H9 (cell line): Measurements from ENCODE around the gene LAMA3. TPM values are rescaled to one million over a fixed set of nuclear protein-coding genes. Genes with fewer than 3 reads are reported as not detected.

Experiments
- DNase-seq: peaks from one replicate; pipeline ENCODE4 v3.0.0-alpha.2; 2017
- H2AFZ ChIP-seq: one replicate; pipeline ENCODE4 v1.6.1; 2013; ENCODE audit warnings: mild to moderate bottlenecking, low read length, control low read depth, moderate library complexity
- H2AK5ac ChIP-seq: 2 replicates; pipeline ENCODE4 v1.6.1; 2013; ENCODE audit warnings: low read length, control low read depth, mixed read lengths; ENCODE audit not compliant: insufficient read length
- H2BK120ac ChIP-seq: one replicate; pipeline ENCODE4 v1.6.1; 2013; ENCODE audit warnings: low read depth, mild to moderate bottlenecking, low read length, control low read depth, inconsistent platforms; ENCODE audit not compliant: poor library complexity, severe bottlenecking
- H2BK12ac ChIP-seq: 2 replicates; pipeline ENCODE4 v1.6.1; 2013; ENCODE audit warnings: low read length, control low read depth, mixed read lengths, low read depth; ENCODE audit not compliant: insufficient read length
- H2BK15ac ChIP-seq: 2 replicates; pipeline ENCODE4 v1.6.1; 2013; ENCODE audit warnings: low read depth, low read length, control low read depth
- H2BK20ac ChIP-seq: one replicate; pipeline ENCODE4 v1.6.1; 2013; ENCODE audit warnings: low read depth, mild to moderate bottlenecking, low read length, control low read depth, inconsistent platforms; ENCODE audit not compliant: poor library complexity, severe bottlenecking
- H2BK5ac ChIP-seq: 2 replicates; pipeline ENCODE4 v1.6.1; 2013; ENCODE audit warnings: low read length, control low read depth, mixed read lengths; ENCODE audit not compliant: insufficient read length
- H3K14ac ChIP-seq: 2 replicates; pipeline ENCODE4 v1.6.1; 2013; ENCODE audit warnings: low read length, control low read depth; ENCODE audit not compliant: insufficient read depth
- H3K18ac ChIP-seq: 2 replicates; pipeline ENCODE4 v1.6.1; 2013; ENCODE audit warnings: low read depth, mild to moderate bottlenecking, mixed read lengths, low read length, control low read depth; ENCODE audit not compliant: insufficient read length
- H3K23ac ChIP-seq: 2 replicates; pipeline ENCODE4 v1.6.1; 2013; ENCODE audit warnings: low read length, control low read depth, mixed read lengths, low read depth; ENCODE audit not compliant: insufficient read length
- H3K23me2 ChIP-seq: 2 replicates; pipeline ENCODE4 v1.6.1; 2013; ENCODE audit warnings: low read depth, mild to moderate bottlenecking, mixed read lengths, low read length, control low read depth; ENCODE audit not compliant: insufficient read length, poor library complexity, severe bottlenecking
- H3K27ac ChIP-seq: 2 replicates; pipeline ENCODE4 v1.5.1; 2013; ENCODE audit warnings: low read length, control low read depth, mixed read lengths, low read depth; ENCODE audit not compliant: insufficient read length
- H3K27me3 ChIP-seq: 2 replicates; pipeline ENCODE4 v1.6.1; 2013; ENCODE audit warnings: low read length, control low read depth, inconsistent platforms; ENCODE audit not compliant: insufficient read depth
- H3K4ac ChIP-seq: 2 replicates; pipeline ENCODE4 v1.6.1; 2013; ENCODE audit warnings: low read depth, mild to moderate bottlenecking, control low read depth, inconsistent platforms, low read length, moderate library complexity
- H3K4me1 ChIP-seq: 2 replicates; pipeline ENCODE4 v1.6.1; 2013; ENCODE audit warnings: low read length, control low read depth, inconsistent platforms; ENCODE audit not compliant: insufficient read depth
- H3K4me2 ChIP-seq: 2 replicates; pipeline ENCODE4 v1.6.1; 2013; ENCODE audit warnings: low read length, control low read depth, mixed read lengths; ENCODE audit not compliant: insufficient read length, insufficient read depth
- H3K56ac ChIP-seq: 2 replicates; pipeline ENCODE4 v1.6.1; 2013; ENCODE audit warnings: low read depth, mild to moderate bottlenecking, mixed read lengths, low read length, control low read depth; ENCODE audit not compliant: insufficient read length
- H3K79me1 ChIP-seq: 2 replicates; pipeline ENCODE4 v1.6.1; 2013; ENCODE audit warnings: low read depth, mild to moderate bottlenecking, moderate library complexity, low read length, control low read depth, inconsistent platforms; ENCODE audit not compliant: insufficient read depth, poor library complexity, severe bottlenecking
- H3K79me2 ChIP-seq: 2 replicates; pipeline ENCODE4 v1.6.1; 2013; ENCODE audit warnings: low read length, control low read depth, inconsistent platforms; ENCODE audit not compliant: insufficient read depth
- H3K9ac ChIP-seq: 2 replicates; pipeline ENCODE4 v1.6.1; 2013; ENCODE audit warnings: low read length, control low read depth, mixed read lengths; ENCODE audit not compliant: insufficient read length; ENCODE audit errors: extremely low read depth
- H3K9me3 ChIP-seq: one replicate; pipeline ENCODE4 v1.6.1; 2013; ENCODE audit warnings: low read depth, low read length, inconsistent platforms; ENCODE audit not compliant: control insufficient read depth
- H3T11ph ChIP-seq: one replicate; pipeline ENCODE4 v1.6.1; 2013; ENCODE audit warnings: mild to moderate bottlenecking, low read length, control low read depth, inconsistent platforms
- H4K20me1 ChIP-seq: one replicate; pipeline ENCODE4 v1.6.1; 2013; ENCODE audit not compliant: control insufficient read depth, insufficient read length, insufficient read depth
- H4K5ac ChIP-seq: 2 replicates; pipeline ENCODE4 v1.6.1; 2013; ENCODE audit warnings: low read depth, mild to moderate bottlenecking, mixed read lengths, low read length, control low read depth; ENCODE audit not compliant: insufficient read length
- H4K8ac ChIP-seq: replicated peaks from 2 replicates; pipeline ENCODE4 v1.6.1; 2013; ENCODE audit warnings: low read length, control low read depth, mixed read lengths, low read depth; ENCODE audit not compliant: insufficient read length
- H4K91ac ChIP-seq: 2 replicates; pipeline ENCODE4 v1.6.1; 2013; ENCODE audit warnings: low read depth, mild to moderate bottlenecking, moderate library complexity, mixed read lengths, low read length, control low read depth; ENCODE audit not compliant: insufficient read length
- H3K27ac Mint-ChIP-seq, 3 experiments: 2 replicates in 2 of 3; 3 replicates in 1 of 3; pipeline ENCODE4 v1.8.0; 2020 to 2021; ENCODE audit warnings: mixed read lengths in 3 of 3, mild to moderate bottlenecking in 1 of 3, moderate library complexity in 1 of 3
- H3K27me3 Mint-ChIP-seq: 2 replicates; pipeline ENCODE4 v1.8.0; 2021; ENCODE audit warnings: low read depth, mild to moderate bottlenecking, moderate library complexity, mixed read lengths
- H3K36me3 Mint-ChIP-seq, 3 experiments: 2 replicates in 2 of 3; 3 replicates in 1 of 3; pipeline ENCODE4 v1.8.0; 2020 to 2021; ENCODE audit warnings: low read depth in 3 of 3, mixed read lengths in 3 of 3; ENCODE audit not compliant: insufficient read depth in 1 of 3
- H3K4me1 Mint-ChIP-seq, 2 experiments: 2 replicates each; pipeline ENCODE4 v1.8.0; 2020; ENCODE audit warnings: mixed read lengths in 2 of 2
- H3K4me3 Mint-ChIP-seq, 2 experiments: 2 replicates in 1 of 2; 3 replicates in 1 of 2; pipeline ENCODE4 v1.8.0; 2020 to 2021; ENCODE audit warnings: mild to moderate bottlenecking in 2 of 2, mixed read lengths in 2 of 2, moderate library complexity in 1 of 2
- H3K9me3 Mint-ChIP-seq, 2 experiments: 2 replicates in 1 of 2; 3 replicates in 1 of 2; pipeline ENCODE4 v1.8.0; 2020; ENCODE audit warnings: mild to moderate bottlenecking in 2 of 2, mixed read lengths in 2 of 2, moderate library complexity in 1 of 2
- CTCF ChIP-seq: fragments of 200-600 bp; sonication (generic); conservative IDR thresholded peaks from 3 replicates; pipeline ENCODE4 v1.8.0; 2021; ENCODE audit warnings: antibody characterized with exemption, mild to moderate bottlenecking
- WGBS: extraction: QIAGEN DNeasy Blood & Tissue Kit; methylation state at CpG from one replicate; pipeline ENCODE4 v1.1.7; 2013; ENCODE audit warnings: missing lambda C conversion rate, low lambda C conversion rate, mixed read lengths; ENCODE audit not compliant: insufficient read length; ENCODE audit errors: extremely low coverage; 5-methylcytosine and 5-hydroxymethylcytosine counted together
- total RNA-seq: library from RNA; stranded (reverse); gene quantifications from 2 replicates; pipeline ENCODE4 v1.2.1, GENCODE V29; 2021

LAMA3 gene
- total RNA-seq, 1 experiment from 2014 or later, result 0.33 TPM

- no peaks in the 10 kb centered on the region for H3K4me1 ChIP-seq
- H3K79me1 ChIP-seq, result no peaks in the 10 kb centered on the region
- no peaks in the 10 kb centered on the region for H4K20me1 ChIP-seq
- no peak overlapping the region for H2AFZ ChIP-seq
- no peak overlapping the region for H3K4me2 ChIP-seq
- H3K27me3 ChIP-seq, result no peaks in the 10 kb centered on the region
- H2BK5ac ChIP-seq, result no peak overlapping the region
- Mint-ChIP-seq H3K4me3 (no peak overlapping the region), H3K27me3 (no peaks in the 10 kb centered on the region), H3K27ac (no peak overlapping the region), H3K4me1 (peaks cover 17 to 18% of the 10 kb centered on the region in 2 experiments), H3K9me3 (no peaks in the 10 kb centered on the region), H3K36me3 (no peaks in the 10 kb centered on the region)
- H3K23me2 ChIP-seq, result no peaks in the 10 kb centered on the region
- no peak overlapping the region for H3K9ac ChIP-seq
- H3K23ac ChIP-seq, result no peak overlapping the region
- H2BK120ac ChIP-seq, result no peak overlapping the region
- no peak overlapping the region for H2BK15ac ChIP-seq
- no peak overlapping the region for H2BK20ac ChIP-seq
- H3K14ac ChIP-seq, result no peak overlapping the region
- no CpG with 5 or more reads among the region's 2 CpGs for WGBS
- no peak for DNase-seq
- no peaks in the 10 kb centered on the region for H3K9me3 ChIP-seq
- H3K27ac ChIP-seq, result no peak overlapping the region
- no peak for TF ChIP-seq CTCF
- H3T11ph ChIP-seq, result no peak overlapping the region
- no peaks in the 10 kb centered on the region for H3K79me2 ChIP-seq
- H4K8ac ChIP-seq, result no peak overlapping the region
- no peak overlapping the region for H4K5ac ChIP-seq
- no peak overlapping the region for H3K56ac ChIP-seq
- H3K18ac ChIP-seq, result no peak overlapping the region
- H2AK5ac ChIP-seq, result no peak overlapping the region
- no peak overlapping the region for H3K4ac ChIP-seq
- no peak overlapping the region for H2BK12ac ChIP-seq
- H4K91ac ChIP-seq, result no peak overlapping the region
Observed at GRCh38 chr18:23887493-23887892, 198.2 kb downstream of the LAMA3 start.
